ENCODE data around the gene HTR4.
"Not testable (repeated sequence)": the region's sequence is repeated elsewhere in the genome, so short reads cannot be mapped to it uniquely, and the experiment has no call there.

Gene HTR4

GRCh38 chr5:148653836-148654781, at the start of gene HTR4:
HTR4 (minus strand) TSS chr5:148654527; CDS start chr5:148637014, 17,513 bp downstream.
- DNase-seq (ENCODE audit: low spot score) = no peak

- no peak for DNase-seq (ENCODE audit: low spot score)
Observed at GRCh38 chr5:148702019-148702596, 47.8 kb upstream of the HTR4 start.

- DNase-seq (ENCODE audit: low spot score) = no peak
Observed at GRCh38 chr5:148699028-148699427, 44.7 kb upstream of the HTR4 start.

- no peak for DNase-seq (ENCODE audit: low spot score)
Observed at GRCh38 chr5:148697809-148698196, 43.5 kb upstream of the HTR4 start.

GRCh38 chr5:148697180-148697808, 43.0 kb upstream of the HTR4 start:
- DNase-seq (ENCODE audit: low spot score) = peak; percentile 75

- no peak for DNase-seq (ENCODE audit: low spot score)
Observed at GRCh38 chr5:148696187-148697036, 42.1 kb upstream of the HTR4 start.

- DNase-seq (ENCODE audit: low spot score) = no peak
Observed at GRCh38 chr5:148690945-148691344, 36.6 kb upstream of the HTR4 start.

- no peak for DNase-seq (ENCODE audit: low spot score)
Observed at GRCh38 chr5:148688787-148689186, 34.5 kb upstream of the HTR4 start.

- DNase-seq (ENCODE audit: low spot score) = no peak
Observed at GRCh38 chr5:148687871-148688270, 33.5 kb upstream of the HTR4 start.

GRCh38 chr5:148687427-148687826, 33.1 kb upstream of the HTR4 start:
- no peak for DNase-seq (ENCODE audit: low spot score)

- no peak for DNase-seq (ENCODE audit: low spot score)
Observed at GRCh38 chr5:148686660-148687059, 32.3 kb upstream of the HTR4 start.

- no peak for DNase-seq (ENCODE audit: low spot score)
Observed at GRCh38 chr5:148685520-148686134, 31.3 kb upstream of the HTR4 start.

- no peak for DNase-seq (ENCODE audit: low spot score)
Observed at GRCh38 chr5:148684528-148684927, 30.2 kb upstream of the HTR4 start.

GRCh38 chr5:148683651-148684050, 29.3 kb upstream of the HTR4 start:
- no peak for DNase-seq (ENCODE audit: low spot score)

- no peak for DNase-seq (ENCODE audit: low spot score)
Observed at GRCh38 chr5:148682058-148683026, 28.0 kb upstream of the HTR4 start.

- DNase-seq (ENCODE audit: low spot score) = no peak
Observed at GRCh38 chr5:148681157-148682057, 27.1 kb upstream of the HTR4 start.

- not testable (repeated sequence) for DNase-seq (ENCODE audit: low spot score)
Observed at GRCh38 chr5:148673704-148674103, 19.4 kb upstream of the HTR4 start.

GRCh38 chr5:148666353-148666752, 12.0 kb upstream of the HTR4 start:
- no peak for DNase-seq (ENCODE audit: low spot score)

- no peak for DNase-seq (ENCODE audit: low spot score)
Observed at GRCh38 chr5:148665431-148665830, 11.1 kb upstream of the HTR4 start.

Measured in AG20443 (cell line).